GM12892 (cell line): ENCODE measurements around the gene SLC38A10.

ENCODE experiments used
- POLR2AphosphoS5 ChIP-seq: IDR thresholded peaks from 2 replicates; pipeline ENCODE4 v1.6.1; 2011; ENCODE audit warnings: low read depth, low read length, control low read depth
- TAF1 ChIP-seq: IDR thresholded peaks from 2 replicates; pipeline ENCODE4 v1.6.1; 2011; ENCODE audit warnings: low read depth, mild to moderate bottlenecking, control low read depth, low read length, borderline replicate concordance

- TF ChIP-seq POLR2AphosphoS5 (no peak), TAF1 (no peak)
These were observed 84.6 kb downstream of the SLC38A10 start for GRCh38 chr17:81210466-81210865.
